H1 (cell line): Measurements from ENCODE around the gene PCDH19. TPM values are rescaled to one million over a fixed set of nuclear protein-coding genes. Genes with fewer than 3 reads are reported as not detected.

ENCODE experiments used
- CTCF ChIA-PET: fragments of 300-600 bp; sonication (Branson Sonifier 250); formaldehyde crosslinking; loops from one replicate; lab custom pipeline; 2021; ENCODE audit not compliant: partially characterized antibody; lab: Charles Lee
- POLR2A ChIA-PET: fragments of 300-600 bp; sonication (Branson Sonifier 250); formaldehyde crosslinking; loops from one replicate; lab custom pipeline; 2021; ENCODE audit warnings: inconsistent platforms; ENCODE audit not compliant: partially characterized antibody; lab: Charles Lee
- DNase-seq, 2 experiments: peaks; one replicate each; pipeline versions ENCODE4 v3.0.0 to v3.0.0-alpha.2; 2010 to 2022; ENCODE audit warnings: low spot score in 2 of 2, low read depth in 1 of 2, mixed read lengths in 1 of 2
- FAIRE-seq: peaks from 2 replicates; lab custom pipeline; 2011; peaks lifted over from hg19 to GRCh38; lab: Jason Lieb, UNC
- H2AFZ ChIP-seq: 2 replicates; pipeline ENCODE4 v1.8.1; 2012; ENCODE audit warnings: low read length, inconsistent platforms
- H2AK5ac ChIP-seq: 2 replicates; pipeline ENCODE4 v1.6.1; 2013; ENCODE audit warnings: low read depth, low read length
- H2BK120ac ChIP-seq: replicated peaks from 2 replicates; pipeline ENCODE3; 2013; ENCODE audit warnings: low read depth, low read length, inconsistent platforms
- H2BK12ac ChIP-seq: 2 replicates; pipeline ENCODE4 v1.6.1; 2013; ENCODE audit warnings: low read depth, low read length
- H2BK15ac ChIP-seq: 2 replicates; pipeline ENCODE4 v1.6.1; 2013; ENCODE audit warnings: low read length
- H2BK20ac ChIP-seq: 2 replicates; pipeline ENCODE4 v1.6.1; 2013; ENCODE audit warnings: low read length
- H2BK5ac ChIP-seq: 2 replicates; pipeline ENCODE4 v1.6.1; 2013; ENCODE audit warnings: low read depth, low read length
- H3K14ac ChIP-seq: 2 replicates; pipeline ENCODE4 v1.6.1; 2013; ENCODE audit warnings: inconsistent platforms; ENCODE audit not compliant: insufficient read length
- H3K18ac ChIP-seq: 2 replicates; pipeline ENCODE4 v1.6.1; 2013; ENCODE audit warnings: low read length; ENCODE audit errors: extremely low read depth
- H3K23ac ChIP-seq: 2 replicates; pipeline ENCODE4 v1.6.1; 2013; ENCODE audit warnings: inconsistent platforms; ENCODE audit not compliant: insufficient read length
- H3K23me2 ChIP-seq: 2 replicates; pipeline ENCODE4 v1.6.1; 2013; ENCODE audit warnings: low read depth, low read length
- H3K27ac ChIP-seq: 2 replicates; pipeline ENCODE4 v1.6.1; 2011; ENCODE audit warnings: low read depth, low read length, inconsistent platforms
- H3K27me3 ChIP-seq, 4 experiments: replicated peaks in 1 of 4; 1 replicate in 1 of 4; 2 replicates in 3 of 4; pipeline versions ENCODE4 v1.6.1 to v1.8.1; 2011 to 2013; ENCODE audit warnings: low read length in 3 of 4, mild to moderate bottlenecking in 3 of 4, inconsistent platforms in 2 of 4, mixed read lengths in 2 of 4, moderate library complexity in 1 of 4; ENCODE audit not compliant: control insufficient read depth in 3 of 4, insufficient read depth in 3 of 4; ENCODE audit errors: extremely low read depth in 1 of 4
- H3K36me3 ChIP-seq, 4 experiments: 2 replicates each; pipeline versions ENCODE4 v1.6.1 to v1.8.1; 2011 to 2013; ENCODE audit warnings: mild to moderate bottlenecking in 4 of 4, low read length in 3 of 4, moderate library complexity in 2 of 4, control low read depth in 1 of 4, inconsistent platforms in 1 of 4; ENCODE audit not compliant: insufficient read depth in 4 of 4, control insufficient read depth in 2 of 4
- H3K4ac ChIP-seq: replicated peaks from 2 replicates; pipeline ENCODE3; 2013; ENCODE audit warnings: low read length, low read depth, mixed read lengths, inconsistent platforms; ENCODE audit not compliant: insufficient read length
- H3K4me1 ChIP-seq, 4 experiments: replicated peaks in 1 of 4; 1 replicate in 1 of 4; 2 replicates in 3 of 4; pipeline versions ENCODE4 v1.6.1 to v1.8.1; 2011 to 2013; ENCODE audit warnings: low read length in 3 of 4, inconsistent platforms in 2 of 4, mixed read lengths in 1 of 4; ENCODE audit not compliant: insufficient read depth in 4 of 4, control insufficient read depth in 3 of 4
- H3K4me2 ChIP-seq, 2 experiments: 2 replicates each; pipeline versions ENCODE4 v1.6.1 to v1.8.1; 2011 to 2013; ENCODE audit warnings: low read depth in 2 of 2, low read length in 2 of 2, control low read depth in 1 of 2, inconsistent platforms in 1 of 2, mild to moderate bottlenecking in 1 of 2; ENCODE audit not compliant: insufficient read depth in 1 of 2
- H3K4me3 ChIP-seq, 4 experiments: fragments of 200-600, 300-600 bp in 1 of 4; sonication (generic), shearing (Covaris generic), sonication (Bioruptor Twin) in 1 of 4; 2 replicates each; pipeline versions ENCODE4 v1.5.1 to v1.8.1; 2011 to 2016; ENCODE audit warnings: low read length in 4 of 4, low read depth in 3 of 4, control low read depth in 2 of 4, inconsistent platforms in 2 of 4, mild to moderate bottlenecking in 2 of 4, mixed read lengths in 1 of 4, moderate library complexity in 1 of 4; ENCODE audit not compliant: insufficient read depth in 2 of 4; ENCODE audit errors: extremely low read depth in 1 of 4
- H3K56ac ChIP-seq: replicated peaks from 2 replicates; pipeline ENCODE3; 2013; ENCODE audit warnings: low read depth, mild to moderate bottlenecking, mixed read lengths, low read length, inconsistent platforms; ENCODE audit not compliant: insufficient read length
- H3K79me1 ChIP-seq: 2 replicates; pipeline ENCODE4 v1.6.1; 2013; ENCODE audit warnings: low read depth, low read length, control low read depth
- H3K79me2 ChIP-seq, 2 experiments: 2 replicates each; pipeline versions ENCODE4 v1.6.1 to v1.8.1; 2012 to 2013; ENCODE audit warnings: low read length in 2 of 2, mild to moderate bottlenecking in 2 of 2, inconsistent platforms in 1 of 2; ENCODE audit not compliant: insufficient read depth in 2 of 2, control insufficient read depth in 1 of 2
- H3K9ac ChIP-seq, 4 experiments: replicated peaks in 1 of 4; 1 replicate in 1 of 4; 2 replicates in 3 of 4; pipeline versions ENCODE4 v1.6.1 to v1.8.1; 2011 to 2013; ENCODE audit warnings: low read depth in 3 of 4, low read length in 3 of 4, control low read depth in 2 of 4, mild to moderate bottlenecking in 2 of 4, moderate library complexity in 2 of 4, inconsistent platforms in 1 of 4; ENCODE audit errors: extremely low read depth in 1 of 4
- H3K9me3 ChIP-seq, 2 experiments: 2 replicates each; pipeline versions ENCODE4 v1.6.1 to v1.8.1; 2012 to 2013; ENCODE audit warnings: mild to moderate bottlenecking in 2 of 2, moderate library complexity in 2 of 2, control low read depth in 1 of 2, inconsistent platforms in 1 of 2, low read depth in 1 of 2, low read length in 1 of 2, mixed read lengths in 1 of 2; ENCODE audit not compliant: insufficient read depth in 2 of 2
- H4K20me1 ChIP-seq, 2 experiments: replicated peaks in 1 of 2; 2 replicates each; pipeline versions ENCODE3 to v1.8.1; 2011 to 2013; ENCODE audit warnings: inconsistent platforms in 2 of 2, low read length in 2 of 2, mild to moderate bottlenecking in 1 of 2; ENCODE audit not compliant: insufficient read depth in 2 of 2, control insufficient read depth in 1 of 2
- H4K5ac ChIP-seq: 2 replicates; pipeline ENCODE4 v1.6.1; 2013; ENCODE audit warnings: low read length, low read depth, mixed read lengths, inconsistent platforms; ENCODE audit not compliant: insufficient read length
- H4K8ac ChIP-seq: 2 replicates; pipeline ENCODE4 v1.8.0; 2013; ENCODE audit warnings: mild to moderate bottlenecking, moderate library complexity, low read length, inconsistent platforms; ENCODE audit not compliant: insufficient read depth; ENCODE audit errors: extremely low read depth
- H4K91ac ChIP-seq: replicated peaks from 2 replicates; pipeline ENCODE3; 2013; ENCODE audit warnings: low read length, mixed read lengths, inconsistent platforms; ENCODE audit not compliant: insufficient read length
- BACH1 ChIP-seq: IDR thresholded peaks from 2 replicates; pipeline ENCODE4 v1.6.1; 2012; ENCODE audit warnings: low read length, improper control_type of control experiment
- CBX5 ChIP-seq: fragments of 300-800, 300-1000 bp; sonication (generic); IDR thresholded peaks from 2 replicates; pipeline ENCODE4 v1.7.1; 2016; ENCODE audit warnings: antibody characterized with exemption, low read length, low read depth
- CHD2 ChIP-seq: IDR thresholded peaks from 2 replicates; pipeline ENCODE4 v1.6.1; 2012; ENCODE audit warnings: low read length, improper control_type of control experiment
- EGR1 ChIP-seq: IDR thresholded peaks from 2 replicates; pipeline ENCODE4 v1.6.1; 2011; ENCODE audit warnings: low read depth, low read length, borderline replicate concordance
- EP300 ChIP-seq, 2 experiments: IDR thresholded peaks; 1 replicate in 1 of 2; 2 replicates in 1 of 2; pipeline ENCODE4 v1.6.1; 2011 to 2012; ENCODE audit warnings: low read depth in 2 of 2, low read length in 2 of 2, mild to moderate bottlenecking in 2 of 2, borderline replicate concordance in 1 of 2, inconsistent platforms in 1 of 2, moderate library complexity in 1 of 2
- EZH2 ChIP-seq: fragments of 200-600 bp; sonication (generic); IDR thresholded peaks from 2 replicates; pipeline ENCODE4 v1.7.1; 2012; ENCODE audit warnings: low read depth, mild to moderate bottlenecking, moderate library complexity, low read length, inconsistent platforms; ENCODE audit not compliant: severe bottlenecking
- JUN ChIP-seq: IDR thresholded peaks from 2 replicates; pipeline ENCODE4 v1.6.1; 2011; ENCODE audit warnings: low read depth, mild to moderate bottlenecking, improper control_type of control experiment, low read length
- KDM1A ChIP-seq: fragments of 200-600, 300-600 bp; sonication (generic); IDR thresholded peaks from 2 replicates; pipeline ENCODE4 v1.7.1; 2016; ENCODE audit warnings: mild to moderate bottlenecking, low read length, borderline replicate concordance
- KDM4A ChIP-seq: IDR thresholded peaks from one replicate; pipeline ENCODE4 v1.7.1; 2012; ENCODE audit warnings: low read depth, mild to moderate bottlenecking, moderate library complexity, low read length, inconsistent platforms; ENCODE audit not compliant: severe bottlenecking
- POLR2A ChIP-seq, 2 experiments: IDR thresholded peaks; 1 replicate in 1 of 2; 2 replicates in 1 of 2; pipeline ENCODE4 v1.6.1; 2011; ENCODE audit warnings: low read depth in 2 of 2, low read length in 2 of 2, mild to moderate bottlenecking in 2 of 2; ENCODE audit errors: control extremely low read depth in 1 of 2
- SIX5 ChIP-seq: IDR thresholded peaks from 2 replicates; pipeline ENCODE4 v1.6.1; 2011; ENCODE audit warnings: mild to moderate bottlenecking, low read depth, low read length
- SP1 ChIP-seq: IDR thresholded peaks from 2 replicates; pipeline ENCODE4 v1.6.1; 2011; ENCODE audit warnings: low read depth, low read length
- SP2 ChIP-seq: IDR thresholded peaks from 2 replicates; pipeline ENCODE4 v1.6.1; 2012; ENCODE audit warnings: mild to moderate bottlenecking, low read length, inconsistent platforms
- SRF ChIP-seq: IDR thresholded peaks from 2 replicates; pipeline ENCODE4 v1.6.1; 2011; ENCODE audit warnings: mild to moderate bottlenecking, low read depth, low read length, moderate library complexity
- SUZ12 ChIP-seq: fragments of 200-600 bp; sonication (generic); IDR thresholded peaks from 2 replicates; pipeline ENCODE4 v1.6.1; 2012; ENCODE audit warnings: mild to moderate bottlenecking, inconsistent platforms, low read length, moderate library complexity, mixed read lengths
- TBP ChIP-seq: IDR thresholded peaks from 2 replicates; pipeline ENCODE4 v1.6.1; 2011; ENCODE audit warnings: low read depth, low read length, improper control_type of control experiment
- WGBS, 2 experiments: shearing (Covaris generic) in 1 of 2; methylation state at CpG; one replicate each; pipeline versions ENCODE4 v1.1.6 to v1.1.7; 2013 to 2015; ENCODE audit warnings: low lambda C conversion rate in 2 of 2, mixed read lengths in 2 of 2, inconsistent platforms in 1 of 2, low coverage in 1 of 2, missing lambda C conversion rate in 1 of 2; ENCODE audit not compliant: insufficient replicate concordance in 2 of 2, insufficient coverage in 1 of 2, insufficient read length in 1 of 2; ENCODE audit errors: extremely low coverage in 1 of 2, missing lambda C conversion rate in 1 of 2; 5-methylcytosine and 5-hydroxymethylcytosine counted together
- polyA plus RNA-seq, 7 experiments: library from polyadenylated mRNA; depleted of rRNA in 3 of 7; stranded (reverse) in 5 of 7; unstranded in 2 of 7; fragments of >200 nt in 5 of 7; fragments of 200-250 nt in 2 of 7; gene quantifications; 1 replicate in 5 of 7; 2 replicates in 1 of 7; 4 replicates in 1 of 7; pipeline versions ENCODE4 v1.2.1 to v1.2.3, GENCODE V29; 2011 to 2013; ENCODE audit warnings: missing spikeins in 2 of 7, mixed read lengths in 2 of 7
- total RNA-seq: library from RNA; stranded (reverse); fragmentation: NEBNext Ultra II Directional; extraction: Animal tissue kit (Norgen Biotek cat#: 25700); gene quantifications from 2 replicates; pipeline ENCODE4 v1.2.1, GENCODE V29; 2021

Gene PCDH19
- total and polyA plus RNA-seq, 2 of the 8 experiments (the other 6 are each of a cell fraction or from before 2014, with no cell fraction given) = 0.12 to 1.2 TPM

- H4K20me1 ChIP-seq = no peaks in the 10 kb centered on the region
- H2AK5ac ChIP-seq = no peak overlapping the region
- H3K14ac ChIP-seq = no peak overlapping the region
- H3K36me3 ChIP-seq = no peaks in the 10 kb centered on the region
- no peak overlapping the region for H2BK120ac ChIP-seq
- no peak overlapping the region for H4K8ac ChIP-seq
- H3K9me3 ChIP-seq = no peaks in the 10 kb centered on the region
- no peaks in the 10 kb centered on the region for H3K79me2 ChIP-seq
- 92% methylated on average over 5 of the region's 5 CpGs; no CpG with 5 or more reads in 1 of the 2 experiments for WGBS, 2 experiments
- H2AFZ ChIP-seq = no peak overlapping the region
- H3K4ac ChIP-seq = no peak overlapping the region
- H3K4me3 ChIP-seq = no peak overlapping the region
- H3K79me1 ChIP-seq = no peaks in the 10 kb centered on the region
- DNase-seq (no peak), FAIRE-seq (no peak)
- H3K27me3 ChIP-seq = no peaks in the 10 kb centered on the region
- peaks cover 0 to 3% (median 0%) of the 10 kb centered on the region in 4 experiments; a peak in 1 of 7 replicates for H3K4me1 ChIP-seq
- no peak overlapping the region for H4K91ac ChIP-seq
- H3K9ac ChIP-seq = no peak overlapping the region
- no peak overlapping the region for H2BK15ac ChIP-seq
- no peak overlapping the region for H2BK20ac ChIP-seq
- H3K18ac ChIP-seq = no peak overlapping the region
- no peak overlapping the region for H2BK12ac ChIP-seq
- H3K4me2 ChIP-seq = no peak overlapping the region
- H3K56ac ChIP-seq = no peak overlapping the region
- no peak overlapping the region for H3K27ac ChIP-seq
- no peak overlapping the region for H3K23ac ChIP-seq
- H3K23me2 ChIP-seq = no peaks in the 10 kb centered on the region; the same call in 1 of the 2 replicates
- CTCF ChIA-PET = interaction anchor here (1.0 to 2.7 kb wide), 8 partner anchors 10 to 308 kb away, joined by 3 to 28 read pairs (median 6); no protein-coding TSS in a partner anchor
- H2BK5ac ChIP-seq = no peak overlapping the region
- H4K5ac ChIP-seq = no peak overlapping the region
- POLR2A ChIA-PET = no interaction called here
- TF ChIP-seq CHD2 (no peak), KDM4A (no peak), JUN (no peak), EGR1 (no peak), EP300 (IDR thresholded peaks at IDR 0.05; ENCODE audit: borderline replicate concordance in 1 of 2, low read depth in 2 of 2, low read length in 2 of 2) (no peak), SRF (no peak), KDM1A (no peak), BACH1 (no peak), SUZ12 (no peak), TBP (no peak), EZH2 (no peak), CBX5 (no peak), POLR2A (IDR thresholded peaks at IDR 0.05; ENCODE audit: control extremely low read depth in 1 of 2, low read depth in 2 of 2, low read length in 2 of 2) (no peak), SP1 (no peak), SP2 (no peak), SIX5 (no peak)
Observed at GRCh38 chrX:100377826-100378225, 32.2 kb downstream of the PCDH19 start.
